Calu3 (cell line): ENCODE data around the gene SIVA1. TPM values are rescaled to one million over a fixed set of nuclear protein-coding genes. Genes with fewer than 3 reads are reported as not detected.

ENCODE experiments used
- BruUV-seq: library from RNA; stranded (reverse); fragments of 400-500 nt; replicated peaks from 2 replicates; lab custom pipeline; 2021; lab: Mats Ljungman, UMichigan
- CTCF ChIA-PET: fragments of 300-600 bp; sonication (Branson Sonifier 250); formaldehyde crosslinking; loops from one replicate; lab custom pipeline; 2022; ENCODE audit warnings: antibody characterized with exemption; lab: Charles Lee
- DNase-seq: peaks from one replicate; pipeline ENCODE4 v3.0.0; 2022
- H3K27ac Mint-ChIP-seq: one replicate; pipeline ENCODE4 v1.8.0; 2022; ENCODE audit warnings: mixed read lengths; ENCODE audit not compliant: unreplicated experiment
- H3K27me3 Mint-ChIP-seq: one replicate; pipeline ENCODE4 v1.8.0; 2022; ENCODE audit warnings: mixed read lengths; ENCODE audit not compliant: unreplicated experiment
- H3K36me3 Mint-ChIP-seq: one replicate; pipeline ENCODE4 v1.8.0; 2022; ENCODE audit warnings: mild to moderate bottlenecking, moderate library complexity, mixed read lengths; ENCODE audit not compliant: insufficient read depth, unreplicated experiment
- H3K4me1 Mint-ChIP-seq: one replicate; pipeline ENCODE4 v1.8.0; 2022; ENCODE audit warnings: mild to moderate bottlenecking, low read depth, mixed read lengths; ENCODE audit not compliant: unreplicated experiment
- H3K4me3 Mint-ChIP-seq: one replicate; pipeline ENCODE4 v1.8.0; 2022; ENCODE audit warnings: mild to moderate bottlenecking, low read depth, moderate library complexity, mixed read lengths; ENCODE audit not compliant: unreplicated experiment
- H3K9me3 Mint-ChIP-seq: one replicate; pipeline ENCODE4 v1.8.0; 2022; ENCODE audit warnings: low read depth, mixed read lengths; ENCODE audit not compliant: unreplicated experiment
- intact Hi-C: fragments of 100-400 bp; cut with micrococcal nuclease; formaldehyde crosslinking; loops from one replicate; pipeline ENCODE4 v1.10.0; 2022; ENCODE audit not compliant: unreplicated experiment
- total RNA-seq: library from RNA; stranded (reverse); gene quantifications from 2 replicates; pipeline ENCODE4 v1.2.3, GENCODE V29; 2022
- TF ChIP-seq, protein P1 (sequence below): fragments of 200-600 bp; IDR thresholded peaks from one replicate; pipeline ENCODE4 v1.8.0; 2022; ENCODE audit warnings: antibody characterized with exemption; ENCODE audit not compliant: unreplicated experiment

SIVA1 gene
- total RNA-seq, 1 experiment from 2014 or later, result 72.3 TPM

DNA sequence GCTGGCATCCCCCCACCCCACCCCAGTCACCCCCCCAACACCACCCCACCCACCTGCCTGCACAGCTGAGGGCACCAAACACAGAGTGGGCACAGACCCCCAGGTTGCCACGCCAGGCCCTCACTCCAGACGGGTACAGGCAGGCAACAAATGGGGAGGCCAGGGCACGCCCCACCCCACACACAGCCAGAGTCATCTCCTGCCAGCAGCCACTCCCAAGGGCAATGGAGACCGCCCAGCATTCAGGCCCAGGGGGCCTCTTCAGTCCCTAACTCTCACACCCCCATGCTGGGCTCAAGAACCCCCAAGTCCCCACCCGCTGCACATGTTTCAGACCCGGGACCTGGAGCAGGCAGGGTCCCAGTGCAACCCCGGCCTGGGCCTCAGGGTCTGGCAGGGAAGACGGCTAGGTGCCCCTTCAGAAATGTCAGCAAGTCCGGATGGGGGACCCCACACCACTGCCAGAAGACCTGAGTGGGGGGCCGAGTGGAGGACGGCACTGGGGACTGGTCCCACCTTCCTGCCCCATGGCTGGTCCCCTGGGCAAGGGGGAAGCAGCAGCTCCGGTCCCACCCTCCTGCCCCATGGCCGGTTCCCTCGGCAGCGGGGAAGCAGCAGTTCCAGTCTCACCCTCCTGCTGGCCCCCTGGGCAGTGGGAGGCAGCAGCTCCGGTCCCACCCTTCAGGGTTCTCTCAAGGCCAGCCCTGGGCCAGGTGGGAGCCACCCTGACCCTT lies 30.7 kb downstream of the SIVA1 start:
- no peaks in the 10 kb centered on the region for H3K27me3 Mint-ChIP-seq
- no peak overlapping the region for H3K27ac Mint-ChIP-seq
- CTCF ChIA-PET, result no interaction called here
- peaks cover 10% of the 10 kb centered on the region for H3K36me3 Mint-ChIP-seq
- DNase-seq, result no peak
- no peaks in the 10 kb centered on the region for H3K9me3 Mint-ChIP-seq
- H3K4me1 Mint-ChIP-seq, result no peaks in the 10 kb centered on the region
- TF ChIP-seq, protein P1, sequence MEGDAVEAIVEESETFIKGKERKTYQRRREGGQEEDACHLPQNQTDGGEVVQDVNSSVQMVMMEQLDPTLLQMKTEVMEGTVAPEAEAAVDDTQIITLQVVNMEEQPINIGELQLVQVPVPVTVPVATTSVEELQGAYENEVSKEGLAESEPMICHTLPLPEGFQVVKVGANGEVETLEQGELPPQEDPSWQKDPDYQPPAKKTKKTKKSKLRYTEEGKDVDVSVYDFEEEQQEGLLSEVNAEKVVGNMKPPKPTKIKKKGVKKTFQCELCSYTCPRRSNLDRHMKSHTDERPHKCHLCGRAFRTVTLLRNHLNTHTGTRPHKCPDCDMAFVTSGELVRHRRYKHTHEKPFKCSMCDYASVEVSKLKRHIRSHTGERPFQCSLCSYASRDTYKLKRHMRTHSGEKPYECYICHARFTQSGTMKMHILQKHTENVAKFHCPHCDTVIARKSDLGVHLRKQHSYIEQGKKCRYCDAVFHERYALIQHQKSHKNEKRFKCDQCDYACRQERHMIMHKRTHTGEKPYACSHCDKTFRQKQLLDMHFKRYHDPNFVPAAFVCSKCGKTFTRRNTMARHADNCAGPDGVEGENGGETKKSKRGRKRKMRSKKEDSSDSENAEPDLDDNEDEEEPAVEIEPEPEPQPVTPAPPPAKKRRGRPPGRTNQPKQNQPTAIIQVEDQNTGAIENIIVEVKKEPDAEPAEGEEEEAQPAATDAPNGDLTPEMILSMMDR, result no peak
- intact Hi-C loops, result no loop called here
- BruUV-seq, result no TSS peak
- no peak overlapping the region for H3K4me3 Mint-ChIP-seq

DNA sequence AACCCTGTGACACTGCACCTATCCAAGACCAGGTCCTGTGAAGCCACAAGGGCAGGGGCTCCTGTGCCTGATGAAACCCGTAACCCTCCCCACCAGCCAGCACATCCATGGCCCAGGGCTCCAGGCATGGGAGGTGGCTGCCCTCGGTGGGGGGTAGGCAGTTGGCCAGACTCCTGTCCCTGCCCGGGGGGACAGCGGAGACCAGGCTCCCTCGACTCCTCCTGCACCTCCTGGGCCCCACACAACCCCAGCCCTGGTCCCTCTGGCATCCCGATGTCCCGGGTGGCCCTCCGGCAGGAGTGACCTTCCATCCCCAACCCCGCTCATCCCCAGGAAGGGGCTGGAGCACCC lies 31.2 kb downstream of the SIVA1 start:
- Mint-ChIP-seq H3K36me3 (peaks cover 10% of the 10 kb centered on the region), H3K9me3 (no peaks in the 10 kb centered on the region), H3K4me3 (no peak overlapping the region), H3K27me3 (no peaks in the 10 kb centered on the region), H3K4me1 (no peaks in the 10 kb centered on the region), H3K27ac (no peak overlapping the region)
- intact Hi-C loops, result no loop called here
- TF ChIP-seq, protein P1, result no peak
- no peak for DNase-seq
- CTCF ChIA-PET, result no interaction called here
- no TSS peak for BruUV-seq

DNA sequence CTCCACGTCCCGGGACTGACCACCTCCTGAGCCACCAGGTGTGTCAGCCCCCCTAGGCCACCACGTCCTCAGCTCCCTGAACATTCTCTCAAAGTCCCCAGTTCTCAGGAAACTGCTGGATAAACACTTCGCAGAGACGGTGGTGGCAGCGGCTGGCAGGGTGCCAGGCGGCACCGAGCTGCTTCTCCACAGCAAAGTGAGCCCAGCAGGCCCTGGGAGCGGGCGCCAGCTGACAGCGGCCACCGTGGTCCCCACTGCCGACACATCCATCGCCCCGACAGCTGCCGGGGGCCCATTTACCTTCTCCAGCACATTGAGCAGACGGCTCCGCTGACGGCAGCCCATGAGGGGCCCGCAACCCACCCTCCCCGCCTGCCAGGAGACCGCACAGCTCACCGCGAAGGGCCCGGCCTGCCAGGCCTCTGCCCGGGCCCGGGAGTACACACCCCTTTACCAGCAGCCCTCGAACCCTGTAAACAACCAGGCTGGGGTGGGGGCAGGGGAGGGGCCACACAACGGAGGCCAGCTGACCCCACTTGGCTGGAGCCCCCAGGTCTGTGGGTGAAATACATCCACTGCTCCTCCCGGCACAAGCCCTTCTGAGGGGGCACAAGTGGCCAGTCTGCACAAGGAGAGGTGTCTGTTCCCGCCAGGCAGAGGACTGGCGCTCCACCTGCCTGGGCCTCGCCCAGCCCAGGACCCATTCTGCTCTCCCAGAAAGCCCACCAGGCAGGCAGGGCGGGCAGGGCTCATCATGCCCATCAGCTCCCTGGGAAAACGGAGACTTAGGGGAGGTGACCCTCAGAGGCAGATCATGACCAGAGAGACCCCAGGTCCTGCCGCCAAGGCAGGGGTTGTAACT lies 32.1 kb downstream of the SIVA1 start:
- DNase-seq, result no peak
- no TSS peak for BruUV-seq
- TF ChIP-seq, protein P1, result no peak
- no peak overlapping the region for H3K27ac Mint-ChIP-seq
- no peaks in the 10 kb centered on the region for H3K9me3 Mint-ChIP-seq
- no peaks in the 10 kb centered on the region for H3K27me3 Mint-ChIP-seq
- intact Hi-C loops, result no loop called here
- H3K4me1 Mint-ChIP-seq, result no peaks in the 10 kb centered on the region
- H3K36me3 Mint-ChIP-seq, result peaks cover 10% of the 10 kb centered on the region
- CTCF ChIA-PET, result no interaction called here
- no peak overlapping the region for H3K4me3 Mint-ChIP-seq

DNA sequence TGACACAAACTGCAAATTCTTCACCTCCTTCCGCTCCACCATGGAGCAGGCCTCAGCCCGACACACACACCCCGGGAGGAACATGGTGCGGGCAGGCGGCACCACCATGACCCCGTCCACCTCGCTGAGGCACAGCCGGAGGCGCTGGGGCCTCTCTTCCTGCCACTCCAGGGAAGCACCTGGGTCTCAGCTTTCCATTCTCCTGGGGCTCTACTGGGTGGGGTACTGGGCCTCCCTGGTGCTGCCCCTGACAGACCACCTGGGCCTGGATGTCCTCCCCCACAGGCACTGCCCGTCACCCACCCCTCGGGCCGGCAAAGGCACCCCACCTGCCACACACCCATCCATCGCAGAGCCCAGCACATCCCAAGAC lies 32.7 kb downstream of the SIVA1 start:
- BruUV-seq, result no TSS peak
- no peaks in the 10 kb centered on the region for H3K9me3 Mint-ChIP-seq
- no peak overlapping the region for H3K4me3 Mint-ChIP-seq
- TF ChIP-seq, protein P1, result no peak
- no peaks in the 10 kb centered on the region for H3K4me1 Mint-ChIP-seq
- no peaks in the 10 kb centered on the region for H3K27me3 Mint-ChIP-seq
- H3K27ac Mint-ChIP-seq, result no peak overlapping the region
- DNase-seq, result no peak
- CTCF ChIA-PET, result no interaction called here
- intact Hi-C loops, result no loop called here
- H3K36me3 Mint-ChIP-seq, result peaks cover 10% of the 10 kb centered on the region
